HG03175 (cell line): Measurements from ENCODE around the gene LACC1.

Experiments
- ATAC-seq: cut with Tn5 transposase; IDR thresholded peaks from one replicate; pipeline ENCODE4 v1.9.1; 2021; ENCODE audit warnings: mild to moderate bottlenecking, moderate library complexity; ENCODE audit not compliant: unreplicated experiment

Gene LACC1

DNA sequence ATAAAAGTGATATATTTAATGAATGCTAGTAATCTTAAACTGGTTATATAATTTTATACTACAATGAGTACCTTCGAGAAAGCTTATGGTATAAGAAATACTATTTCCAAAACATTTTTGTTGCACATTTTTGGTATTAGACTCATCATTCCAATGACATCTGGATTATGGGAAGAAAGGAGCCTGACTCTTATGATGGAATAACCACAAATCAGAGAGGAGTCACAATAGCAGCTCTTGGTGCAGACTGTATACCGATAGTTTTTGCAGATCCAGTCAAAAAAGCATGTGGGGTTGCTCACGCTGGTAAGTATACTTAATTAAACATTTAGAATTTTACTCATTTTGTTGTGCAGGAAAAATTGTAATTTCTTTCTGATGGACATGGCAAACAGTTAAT is 3.9 kb downstream of the LACC1 start:
- ATAC-seq, result no peak

DNA sequence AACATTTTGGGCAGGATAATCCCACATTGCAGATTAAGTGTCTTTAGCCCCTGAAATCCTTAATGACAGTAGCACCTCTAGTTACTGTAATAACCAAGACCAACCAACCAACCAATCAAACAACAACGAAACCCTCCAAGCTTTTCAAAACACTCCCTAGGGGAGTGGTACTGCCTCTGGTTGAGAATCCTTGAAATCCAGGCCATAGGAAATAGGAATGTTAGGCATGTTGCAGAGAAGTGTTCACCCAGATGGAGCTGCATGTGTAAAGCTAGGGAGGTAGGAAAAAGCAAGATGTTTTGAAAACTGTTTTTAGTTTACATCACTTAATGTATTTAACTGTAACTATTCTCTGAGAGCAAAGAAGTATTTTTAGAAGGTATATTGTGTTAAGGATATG is 4.5 kb downstream of the LACC1 start:
- ATAC-seq, result no peak

DNA sequence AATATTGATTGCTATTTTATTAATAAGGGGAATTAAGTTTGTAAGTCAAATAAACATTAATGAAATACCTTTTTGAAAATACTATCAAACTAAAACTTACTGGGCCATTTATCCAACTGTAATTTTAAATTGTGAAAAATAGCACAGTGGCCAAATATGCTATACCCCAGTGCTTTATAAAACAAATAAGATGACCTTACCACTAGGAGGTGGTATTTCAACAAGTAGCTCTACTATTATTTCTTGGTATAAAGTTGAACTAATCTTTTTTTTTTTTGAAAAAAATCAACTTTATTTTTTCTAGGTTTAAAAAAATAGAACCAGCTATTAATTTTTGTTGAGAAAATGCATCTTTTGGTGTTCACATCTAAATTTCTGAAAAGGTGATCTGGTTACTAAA is 14.7 kb downstream of the LACC1 start:
- ATAC-seq, result no peak

DNA sequence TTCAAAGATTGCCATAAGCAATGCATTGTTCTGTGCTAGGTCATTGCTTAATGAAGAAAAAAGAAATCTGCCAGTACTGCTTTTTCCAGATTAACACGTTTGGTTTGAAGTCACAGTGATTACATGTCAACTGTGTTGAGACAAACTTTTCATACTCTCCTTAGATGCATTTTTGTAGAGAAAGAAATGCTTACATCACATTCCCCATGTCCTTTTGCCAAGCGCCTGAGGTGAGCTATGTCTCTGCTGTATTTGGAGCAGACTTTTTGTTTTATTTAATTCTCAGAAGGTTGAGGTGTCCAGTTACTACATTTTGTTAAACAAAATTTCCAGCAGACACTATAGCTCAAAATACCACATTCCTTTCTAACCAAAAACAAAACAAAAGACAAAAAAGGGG is 16.2 kb downstream of the LACC1 start:
- ATAC-seq, result no peak

DNA sequence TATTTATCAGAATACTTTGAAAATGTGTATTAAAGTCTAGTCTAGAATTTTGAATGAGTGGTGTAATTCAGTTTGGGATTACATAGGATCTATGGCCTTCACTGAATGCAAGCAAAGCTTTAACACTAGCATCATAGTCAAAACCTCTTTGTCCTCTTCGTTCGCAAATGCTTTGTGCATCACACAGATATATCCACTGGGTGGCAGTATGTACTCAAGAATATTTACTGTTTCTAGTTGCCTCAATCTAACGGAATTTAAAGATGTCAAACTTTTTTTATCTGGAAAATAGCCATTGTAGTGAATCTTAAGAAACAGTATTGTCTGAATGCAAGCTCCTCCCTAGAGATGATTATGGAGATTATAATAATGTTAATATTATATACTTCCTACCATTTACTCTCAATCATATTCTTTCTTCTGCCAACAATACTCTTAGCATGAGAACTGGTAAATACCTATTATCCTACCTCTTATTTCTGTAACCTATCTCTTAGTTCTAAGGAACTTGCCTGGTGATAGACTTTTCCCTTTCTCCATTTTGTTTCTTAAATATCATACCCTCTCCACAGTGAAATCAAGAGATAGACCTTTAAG is 25.8 kb downstream of the LACC1 start:
- ATAC-seq, result no peak

DNA sequence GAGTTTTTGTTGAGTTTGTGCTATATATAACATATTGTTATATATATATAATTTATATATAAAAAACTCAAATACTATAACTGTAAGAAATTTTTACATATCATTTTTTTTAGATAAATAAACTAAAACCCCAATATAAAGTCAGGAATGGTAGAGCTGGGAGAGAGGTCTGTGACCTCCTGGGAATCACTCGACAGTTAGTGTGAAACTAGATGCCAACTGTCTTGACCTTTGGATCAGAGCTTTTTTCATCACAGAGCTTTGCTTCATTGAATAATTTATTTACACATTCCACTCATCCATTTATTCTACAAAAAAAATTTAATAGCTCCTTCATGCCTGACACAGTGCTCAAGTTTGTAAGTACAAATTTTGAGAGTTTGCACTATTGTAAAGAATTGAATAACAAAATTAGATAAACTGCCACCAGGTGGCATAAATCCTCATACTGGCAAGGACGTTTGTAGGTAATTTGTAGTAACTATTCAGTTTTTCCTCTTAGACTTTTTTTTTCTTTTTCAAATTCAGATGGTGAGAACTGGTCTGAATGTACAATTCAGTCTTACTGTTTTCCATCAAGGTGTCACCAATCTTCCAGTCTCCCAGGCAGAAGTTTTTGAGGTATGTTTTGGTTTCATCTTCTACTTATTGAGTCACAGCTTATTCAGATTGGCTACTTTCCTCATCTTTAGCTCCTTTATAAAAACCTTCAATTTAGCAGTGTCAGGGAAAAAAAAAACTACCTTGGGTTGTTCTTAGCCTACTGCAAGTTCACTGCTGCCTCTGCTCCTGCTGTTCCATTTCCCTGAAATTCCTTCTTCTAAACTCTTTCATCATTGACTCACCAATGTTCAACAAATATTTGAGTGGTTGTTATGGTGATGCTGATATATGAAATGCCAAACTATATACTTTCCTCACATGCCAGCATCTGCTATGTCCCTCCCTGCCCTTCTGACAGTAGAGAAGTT is 28.7 kb downstream of the LACC1 start:
- no peak for ATAC-seq

DNA sequence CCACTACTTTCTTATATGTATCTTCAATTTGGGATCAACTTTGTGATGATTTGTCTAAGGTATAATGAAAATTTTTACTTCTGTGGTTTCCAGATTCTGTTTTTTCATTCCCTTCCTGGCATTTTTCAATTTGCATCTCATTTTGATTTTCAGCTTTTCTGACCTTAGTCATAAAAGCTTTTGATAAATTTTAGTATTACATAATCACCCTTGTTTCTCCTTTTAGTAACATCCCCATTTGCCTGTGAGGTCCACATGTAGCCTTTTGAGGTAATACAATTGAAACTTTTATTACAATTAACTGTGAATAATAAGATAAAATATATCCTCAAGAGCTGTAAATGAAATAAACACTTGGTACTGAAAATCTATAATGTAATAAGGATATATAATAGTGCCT is 31.2 kb downstream of the LACC1 start:
- ATAC-seq, result no peak

DNA sequence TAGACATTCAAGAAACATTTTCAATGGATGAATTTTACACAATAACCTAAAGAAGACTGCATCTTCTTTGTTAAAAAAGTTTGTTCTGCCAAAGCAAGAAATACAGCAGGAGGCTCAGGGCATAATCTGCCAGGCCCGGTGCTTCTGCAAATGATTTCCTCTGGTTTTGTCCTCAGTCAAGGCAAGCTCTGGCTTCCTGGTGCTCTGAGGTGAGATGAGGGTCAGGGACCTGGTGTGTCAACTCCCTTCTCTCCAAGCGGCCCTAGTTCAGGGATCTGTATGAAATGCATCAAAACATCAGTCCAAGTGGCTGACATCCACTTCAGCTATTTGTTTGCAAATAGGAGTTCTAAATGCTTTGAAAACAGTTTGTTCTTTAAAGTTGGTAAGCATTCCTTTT is 31.6 kb downstream of the LACC1 start:
- ATAC-seq, result no peak

DNA sequence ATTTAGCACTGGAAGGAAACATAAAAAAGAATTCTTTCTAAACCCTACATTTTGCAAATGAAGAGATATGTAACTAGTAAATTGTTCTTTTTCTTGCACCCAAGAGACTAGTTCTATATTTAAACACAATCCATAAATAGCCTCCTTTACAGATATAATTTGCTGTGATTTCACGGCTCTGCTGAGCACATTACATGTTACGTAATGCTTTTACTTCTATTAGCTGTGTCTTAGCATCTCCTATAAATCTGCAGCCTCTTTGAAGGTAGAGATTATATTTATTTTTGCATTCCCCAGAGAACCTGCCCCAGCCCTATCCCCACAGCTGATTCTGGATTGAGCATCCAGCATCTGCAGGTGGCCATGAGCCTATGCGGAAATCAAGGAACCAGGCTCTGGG is 32.2 kb downstream of the LACC1 start:
- ATAC-seq, result no peak

DNA sequence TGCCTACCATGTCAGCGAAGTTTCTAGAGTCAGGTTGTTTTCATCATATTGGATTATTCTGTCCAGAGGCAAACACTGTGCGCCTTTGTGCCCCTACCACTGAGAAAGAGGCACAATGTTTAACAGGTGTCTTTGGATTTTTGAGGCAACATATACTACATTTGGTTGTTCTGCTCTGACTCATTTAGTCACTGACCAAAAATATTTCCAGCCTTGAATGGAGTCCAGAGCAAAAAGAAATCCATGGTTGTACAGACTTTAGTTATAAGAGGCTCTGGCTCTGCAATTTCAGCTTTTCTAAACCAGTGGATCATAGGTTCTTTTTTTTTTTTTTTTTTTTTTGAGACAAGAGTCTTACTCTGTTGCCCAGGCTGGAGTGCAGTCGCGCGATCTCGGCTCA is 35.7 kb downstream of the LACC1 start:
- ATAC-seq, result no peak

DNA sequence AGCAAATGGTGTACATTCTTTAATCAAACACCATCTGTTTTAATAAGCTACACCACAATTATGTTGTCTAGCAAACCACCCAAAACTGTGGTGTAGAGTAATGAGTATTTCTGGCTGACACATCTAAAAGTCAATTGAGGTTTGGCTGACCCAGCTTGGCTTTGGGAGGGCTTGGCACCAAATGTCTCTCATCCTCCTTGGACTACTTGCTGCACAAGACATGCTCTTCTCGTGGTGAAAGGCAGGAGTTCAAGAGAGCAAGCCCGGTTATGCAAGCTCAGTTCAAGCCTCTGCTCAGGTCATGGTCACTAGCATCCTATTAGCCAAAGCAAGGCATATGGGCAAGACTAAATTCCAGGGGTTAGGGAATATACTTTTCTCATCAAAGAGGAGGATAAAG is 37.1 kb downstream of the LACC1 start:
- no peak for ATAC-seq

DNA sequence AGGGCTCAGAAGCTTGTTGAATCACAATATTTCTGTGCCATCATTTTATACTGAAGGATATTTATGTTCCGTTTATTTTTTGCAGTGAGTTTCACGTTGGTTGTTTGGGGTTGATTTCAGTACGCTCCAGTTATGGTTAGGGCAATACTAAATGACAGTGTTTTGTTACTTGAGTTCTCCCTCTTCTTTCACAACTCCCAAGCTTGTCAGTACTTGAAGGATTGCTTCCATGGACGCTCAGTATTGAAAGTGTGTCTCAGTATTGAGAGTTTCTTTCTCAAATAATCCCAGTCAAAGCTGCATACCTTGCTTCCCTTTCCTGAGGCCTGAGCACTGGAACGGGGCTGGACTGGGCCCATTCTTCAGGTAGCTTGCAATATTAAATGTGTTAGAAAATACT is 38.9 kb downstream of the LACC1 start:
- no peak for ATAC-seq

DNA sequence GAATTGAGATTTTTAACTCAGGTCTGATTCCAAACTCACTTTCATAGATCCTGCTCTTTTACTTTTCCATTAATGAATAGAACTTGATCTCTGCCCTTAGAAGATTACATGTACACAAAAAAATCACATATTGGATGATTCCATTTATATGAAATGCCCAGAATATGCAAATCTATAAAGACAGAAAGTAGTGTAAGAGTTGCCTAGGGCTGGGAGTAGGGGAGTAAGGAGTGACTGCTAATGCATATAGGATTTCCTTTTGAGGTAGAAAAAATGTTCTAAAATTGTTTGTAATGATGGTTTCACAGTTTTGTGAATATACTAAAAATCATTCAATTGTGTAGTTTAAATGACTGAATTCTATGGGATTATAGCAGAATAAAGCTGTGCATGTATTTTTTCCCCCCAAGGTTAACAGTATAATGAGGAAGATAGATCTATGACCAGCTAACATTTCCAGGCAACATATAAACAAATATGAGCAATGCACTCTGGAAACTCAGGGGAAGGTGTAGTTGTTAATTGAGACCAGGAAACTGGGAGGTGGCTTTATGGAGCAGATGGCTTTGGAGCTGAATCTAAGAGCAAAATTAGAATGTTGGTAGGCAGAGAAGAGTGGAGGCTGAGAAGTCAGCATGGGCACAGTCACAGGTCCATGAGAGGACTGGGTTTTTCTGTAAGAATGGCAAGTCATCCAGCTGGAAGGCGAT is 41.4 kb downstream of the LACC1 start:
- ATAC-seq, result no peak

DNA sequence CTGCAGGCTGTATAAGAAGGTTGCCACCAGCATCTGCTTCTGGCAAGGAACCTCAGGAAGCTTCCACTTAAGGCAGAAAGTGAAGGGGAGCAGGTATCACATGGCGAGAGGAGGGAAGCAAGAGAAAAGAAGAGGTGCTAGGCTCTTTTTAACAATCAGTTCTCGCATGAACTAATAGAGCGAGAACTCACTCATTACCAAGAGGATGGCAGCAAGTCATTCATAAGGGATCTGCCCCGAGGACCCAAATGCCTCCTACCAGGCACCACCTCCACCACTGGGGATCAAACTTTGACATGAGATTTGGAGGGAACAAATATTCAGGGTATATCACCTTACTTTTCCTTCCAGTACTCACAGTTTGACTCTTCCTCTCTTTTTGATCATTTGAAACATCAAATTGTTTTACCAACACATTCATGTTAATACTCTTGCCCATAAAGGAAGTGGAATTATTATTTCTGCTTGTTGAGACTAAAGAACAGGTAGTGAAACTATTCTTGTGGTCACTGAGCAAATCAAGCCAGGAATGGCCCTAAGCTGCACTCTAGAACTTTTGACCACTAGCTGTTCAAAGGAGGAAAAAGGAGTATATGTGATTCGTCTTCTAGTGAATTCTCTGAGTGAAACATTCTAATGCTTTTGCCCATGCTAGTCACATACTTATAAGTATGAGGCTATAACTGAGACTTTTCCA is 45.0 kb downstream of the LACC1 start:
- ATAC-seq, result peak; percentile 97

DNA sequence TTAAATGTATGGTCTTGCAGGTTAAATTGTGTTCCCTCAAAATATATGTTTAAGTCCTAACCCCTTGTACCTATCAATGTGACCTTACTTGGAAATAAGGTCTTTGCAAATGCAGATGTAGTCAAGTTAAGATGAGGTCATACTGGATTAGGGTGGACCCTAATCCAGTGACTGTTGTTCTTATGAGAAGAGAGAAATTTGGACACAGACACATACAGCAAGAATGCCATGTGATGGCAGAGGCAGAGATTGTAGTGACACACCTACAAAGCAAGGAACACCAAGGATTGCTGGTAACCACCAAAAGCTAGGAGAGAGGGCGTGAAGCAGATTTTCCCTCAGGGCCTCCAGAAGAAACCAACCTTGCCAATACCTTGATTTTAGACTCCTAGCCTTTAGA is 50.2 kb downstream of the LACC1 start:
- ATAC-seq, result no peak

DNA sequence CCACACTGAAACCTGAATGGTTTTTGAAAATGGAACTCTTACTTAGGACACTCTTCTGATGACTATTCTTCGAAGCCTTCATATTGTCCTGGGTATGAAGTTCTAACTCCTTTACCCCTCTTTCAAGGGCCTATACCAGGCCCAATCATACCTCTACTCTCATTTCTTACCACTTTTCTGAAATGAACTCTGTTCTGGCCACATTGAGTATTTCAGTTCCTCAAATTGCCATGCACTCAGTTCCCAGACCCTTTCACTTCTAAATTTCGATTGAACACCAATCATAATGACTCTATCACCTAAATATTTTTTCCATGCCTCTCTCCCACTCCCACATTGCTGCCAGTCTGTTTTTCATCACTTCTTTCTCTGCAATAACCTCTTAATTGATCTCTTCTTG is 53.7 kb downstream of the LACC1 start:
- ATAC-seq, result peak; percentile 100

DNA sequence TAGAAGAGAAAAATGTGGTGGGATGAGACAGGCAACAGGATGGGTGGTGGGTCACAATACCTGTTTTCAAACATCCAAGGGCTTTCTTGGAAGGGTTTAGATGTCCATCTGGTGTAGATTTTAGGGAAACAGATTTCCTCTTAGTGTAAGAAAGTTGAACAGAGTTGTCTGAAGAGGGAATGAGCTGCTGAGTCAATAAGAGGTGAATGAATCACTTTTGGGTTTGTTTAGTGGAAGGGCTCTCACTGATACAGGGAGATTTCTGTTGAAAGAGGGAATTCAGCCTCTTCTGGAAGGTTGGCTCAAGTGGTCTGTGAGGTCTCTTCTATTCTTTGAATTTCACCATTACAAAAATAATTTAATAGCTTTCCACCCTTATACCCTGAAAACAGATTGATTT is 54.6 kb downstream of the LACC1 start:
- ATAC-seq, result no peak

DNA sequence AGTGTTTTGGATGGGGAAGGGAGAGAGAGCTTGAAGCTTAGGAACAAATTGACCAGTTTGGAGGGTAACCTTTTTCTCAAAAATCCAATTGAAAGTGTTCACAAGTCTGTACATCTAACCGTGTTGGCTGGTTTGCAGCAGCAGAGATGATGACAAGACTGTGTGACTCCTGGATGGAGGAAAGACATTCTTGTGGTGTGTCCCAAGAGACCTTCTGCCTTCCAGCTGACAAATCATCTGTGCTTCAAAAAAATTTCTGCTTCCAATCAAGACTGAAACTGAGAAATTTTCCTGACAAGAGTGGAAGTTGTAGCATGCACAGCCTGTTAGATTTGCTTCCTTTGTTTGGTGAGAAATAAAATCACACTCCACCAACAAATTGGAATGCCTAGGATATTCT is 56.2 kb downstream of the LACC1 start:
- ATAC-seq, result no peak

DNA sequence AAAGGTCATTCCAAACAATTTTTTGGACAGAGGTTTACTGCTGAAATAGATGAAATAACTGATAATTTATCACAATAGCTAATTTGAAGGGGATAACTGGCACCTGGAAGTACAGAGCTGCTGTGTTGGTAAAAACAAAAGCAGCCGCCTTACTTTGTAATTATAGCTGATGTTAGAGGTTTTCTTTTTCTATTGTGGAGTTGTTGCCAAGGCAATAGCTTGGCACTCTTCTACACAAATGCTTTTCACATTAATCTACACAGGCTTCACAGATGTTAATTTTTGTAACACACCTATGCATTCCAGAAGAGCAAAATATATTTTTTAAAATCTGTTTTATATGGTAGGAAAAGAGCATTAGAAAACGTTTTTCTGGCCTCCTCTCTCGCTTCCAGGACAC is 56.9 kb downstream of the LACC1 start:
- ATAC-seq, result no peak

DNA sequence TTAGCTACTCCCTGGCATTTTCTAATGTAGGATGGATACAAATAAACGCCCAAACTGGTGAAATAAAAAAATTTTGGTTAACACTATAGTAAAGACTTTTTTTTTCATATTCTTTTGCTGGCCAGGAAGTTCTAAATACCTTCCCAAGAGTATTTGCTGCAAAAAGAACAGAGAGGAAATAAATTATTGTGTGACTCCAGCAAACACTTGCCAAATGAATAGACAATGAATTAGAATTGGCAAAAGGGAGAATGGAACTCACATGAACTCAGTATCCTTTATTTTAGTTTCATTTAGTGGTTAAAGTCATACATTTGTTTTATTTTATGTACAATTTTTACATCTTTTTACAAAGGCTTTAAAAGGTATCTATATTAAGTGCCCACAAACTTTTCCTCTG is 58.1 kb downstream of the LACC1 start:
- ATAC-seq, result no peak

DNA sequence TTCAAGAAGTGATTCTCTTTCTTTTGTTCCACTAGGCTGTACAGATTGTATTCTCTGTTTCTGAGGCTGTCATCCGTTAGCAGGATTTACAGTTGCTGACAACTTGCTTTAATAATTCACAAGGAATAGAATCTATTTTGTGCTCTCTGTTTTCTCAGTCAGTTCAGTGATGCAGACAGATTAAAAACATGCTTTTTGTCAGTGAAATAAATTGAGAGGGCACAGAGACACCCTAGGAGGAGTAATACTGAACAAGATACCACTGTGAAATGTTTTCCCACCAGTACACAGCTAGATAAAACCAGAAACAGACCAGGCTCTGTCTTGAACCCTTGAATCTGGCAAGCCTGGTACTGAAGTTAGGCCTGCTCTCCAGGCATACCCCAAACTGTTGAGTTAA is 58.7 kb downstream of the LACC1 start:
- ATAC-seq, result no peak
